Osteoblast (primary cell): Measurements from ENCODE around the gene ZSCAN4. TPM values are rescaled to one million over a fixed set of nuclear protein-coding genes. Genes with fewer than 3 reads are reported as not detected.

Experiments used
- DNase-seq: peaks from one replicate; pipeline ENCODE4 v3.0.0; 2011; ENCODE audit warnings: low spot score, mixed read lengths; ENCODE audit not compliant: insufficient read length; ENCODE audit errors: missing footprints
- H2AFZ ChIP-seq: 2 replicates; pipeline ENCODE4 v1.6.0; 2011; ENCODE audit warnings: mild to moderate bottlenecking, low read length
- H3K27ac ChIP-seq: 2 replicates; pipeline ENCODE4 v1.5.1; 2011; ENCODE audit warnings: mild to moderate bottlenecking, low read depth, low read length, moderate library complexity
- H3K27me3 ChIP-seq: 2 replicates; pipeline ENCODE4 v1.6.0; 2012; ENCODE audit warnings: mild to moderate bottlenecking, control low read depth, inconsistent platforms, low read length, moderate library complexity; ENCODE audit not compliant: insufficient read depth
- H3K36me3 ChIP-seq: 2 replicates; pipeline ENCODE4 v1.5.1; 2011; ENCODE audit warnings: mild to moderate bottlenecking, low read length, control low read depth, moderate library complexity; ENCODE audit not compliant: insufficient read depth
- H3K4me1 ChIP-seq: 2 replicates; pipeline ENCODE4 v1.5.1; 2011; ENCODE audit warnings: mild to moderate bottlenecking, low read length, control low read depth, moderate library complexity; ENCODE audit not compliant: insufficient read depth
- H3K4me2 ChIP-seq: 2 replicates; pipeline ENCODE4 v1.6.0; 2011; ENCODE audit warnings: mild to moderate bottlenecking, low read length; ENCODE audit not compliant: insufficient read depth
- H3K4me3 ChIP-seq: fragments of 200-600 bp; sonication (generic); 3 replicates; pipeline ENCODE4 v1.5.1; 2012; ENCODE audit warnings: mild to moderate bottlenecking, low read length, inconsistent platforms; ENCODE audit not compliant: insufficient read depth
- H3K79me2 ChIP-seq: 2 replicates; pipeline ENCODE4 v1.6.0; 2012; ENCODE audit warnings: mild to moderate bottlenecking, low read length, control low read depth, inconsistent platforms; ENCODE audit not compliant: insufficient read depth
- H3K9me3 ChIP-seq: 2 replicates; pipeline ENCODE4 v1.5.1; 2011; ENCODE audit warnings: low read depth, low read length, control low read depth
- H4K20me1 ChIP-seq: 2 replicates; pipeline ENCODE4 v1.6.0; 2012; ENCODE audit warnings: mild to moderate bottlenecking, low read length, control low read depth; ENCODE audit not compliant: insufficient read depth
- total RNA-seq: library from RNA; depleted of rRNA; stranded (reverse); fragments of >200 nt; gene quantifications from 2 replicates; pipeline ENCODE4 v1.2.3, GENCODE V29; 2012
- TF ChIP-seq, protein P1 (sequence below): IDR thresholded peaks from 2 replicates; pipeline ENCODE4 v1.5.1; 2011; ENCODE audit warnings: mild to moderate bottlenecking, low read depth, low read length, moderate library complexity; ENCODE audit errors: extremely low read depth

Gene ZSCAN4
- total RNA-seq, 1 donor = 0.36 TPM

DNA sequence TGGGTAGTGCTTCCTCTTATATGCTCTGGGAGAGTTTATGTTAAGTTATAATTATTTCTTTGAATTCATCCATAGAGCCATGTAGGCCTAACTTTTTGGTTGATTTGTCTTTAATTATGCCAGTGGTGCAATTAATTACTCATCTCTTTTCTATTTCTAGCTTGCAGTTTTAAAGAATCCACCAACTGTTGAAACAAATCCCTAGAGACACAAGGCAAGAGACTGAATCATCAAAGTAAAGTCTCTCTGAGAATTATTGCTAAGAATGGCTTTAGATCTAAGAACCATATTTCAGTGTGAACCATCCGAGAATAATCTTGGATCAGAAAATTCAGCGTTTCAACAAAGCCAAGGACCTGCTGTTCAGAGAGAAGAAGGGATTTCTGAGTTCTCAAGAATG, 7.1 kb downstream of the ZSCAN4 start:
- H3K4me2 ChIP-seq = peak overlapping the region; percentile 0
- DNase-seq = peak; percentile 75
- no peak overlapping the region for H3K4me3 ChIP-seq
- no peak overlapping the region for H2AFZ ChIP-seq
- no peaks in the 10 kb centered on the region for H3K79me2 ChIP-seq
- H3K27me3 ChIP-seq = no peaks in the 10 kb centered on the region
- H3K27ac ChIP-seq = no peak overlapping the region
- TF ChIP-seq, protein P1, sequence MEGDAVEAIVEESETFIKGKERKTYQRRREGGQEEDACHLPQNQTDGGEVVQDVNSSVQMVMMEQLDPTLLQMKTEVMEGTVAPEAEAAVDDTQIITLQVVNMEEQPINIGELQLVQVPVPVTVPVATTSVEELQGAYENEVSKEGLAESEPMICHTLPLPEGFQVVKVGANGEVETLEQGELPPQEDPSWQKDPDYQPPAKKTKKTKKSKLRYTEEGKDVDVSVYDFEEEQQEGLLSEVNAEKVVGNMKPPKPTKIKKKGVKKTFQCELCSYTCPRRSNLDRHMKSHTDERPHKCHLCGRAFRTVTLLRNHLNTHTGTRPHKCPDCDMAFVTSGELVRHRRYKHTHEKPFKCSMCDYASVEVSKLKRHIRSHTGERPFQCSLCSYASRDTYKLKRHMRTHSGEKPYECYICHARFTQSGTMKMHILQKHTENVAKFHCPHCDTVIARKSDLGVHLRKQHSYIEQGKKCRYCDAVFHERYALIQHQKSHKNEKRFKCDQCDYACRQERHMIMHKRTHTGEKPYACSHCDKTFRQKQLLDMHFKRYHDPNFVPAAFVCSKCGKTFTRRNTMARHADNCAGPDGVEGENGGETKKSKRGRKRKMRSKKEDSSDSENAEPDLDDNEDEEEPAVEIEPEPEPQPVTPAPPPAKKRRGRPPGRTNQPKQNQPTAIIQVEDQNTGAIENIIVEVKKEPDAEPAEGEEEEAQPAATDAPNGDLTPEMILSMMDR = no peak
- peaks cover 7% of the 10 kb centered on the region for H3K4me1 ChIP-seq
- no peaks in the 10 kb centered on the region for H3K9me3 ChIP-seq
- no peaks in the 10 kb centered on the region for H4K20me1 ChIP-seq
- H3K36me3 ChIP-seq = no peaks in the 10 kb centered on the region

DNA sequence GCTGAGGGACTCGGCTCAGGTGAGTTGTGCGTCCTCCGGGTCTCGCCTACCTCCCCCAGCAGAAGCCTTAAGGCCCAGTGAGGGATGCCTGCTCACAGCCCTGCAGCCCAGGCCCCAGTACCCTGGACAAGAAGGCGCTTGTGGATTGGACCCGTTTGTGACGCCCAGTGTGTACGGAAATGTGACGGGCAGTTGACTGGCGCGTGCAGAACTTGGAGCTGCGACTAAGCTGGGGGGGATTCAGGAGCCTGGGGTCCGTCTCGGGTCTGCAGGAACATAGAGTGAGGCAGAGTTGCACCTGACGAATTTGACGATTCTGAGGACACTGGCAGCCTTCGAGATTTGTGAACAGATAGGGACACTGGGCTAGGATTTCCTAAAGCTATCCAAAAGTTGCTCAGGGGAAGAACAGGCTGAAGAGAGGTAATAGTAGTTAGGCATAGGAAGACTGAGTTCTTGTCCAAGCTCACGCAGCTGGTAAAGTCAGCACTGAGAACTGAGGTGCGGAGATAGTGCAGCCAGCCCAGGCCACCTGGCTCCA, 13.6 kb downstream of the ZSCAN4 start:
- peaks cover 5% of the 10 kb centered on the region for H3K4me1 ChIP-seq
- peak overlapping the region; percentile 95 for H2AFZ ChIP-seq
- H3K27me3 ChIP-seq = no peaks in the 10 kb centered on the region
- peaks cover 55% of the 10 kb centered on the region for H3K79me2 ChIP-seq
- peak overlapping the region; percentile 85 for H3K4me3 ChIP-seq
- peaks cover 22% of the 10 kb centered on the region for H3K36me3 ChIP-seq
- H4K20me1 ChIP-seq = no peaks in the 10 kb centered on the region
- H3K9me3 ChIP-seq = peaks cover 19% of the 10 kb centered on the region
- H3K4me2 ChIP-seq = peak overlapping the region; percentile 91
- TF ChIP-seq, protein P1 = no peak
- peak overlapping the region; percentile 40 for H3K27ac ChIP-seq
- peak; percentile 56 for DNase-seq

DNA sequence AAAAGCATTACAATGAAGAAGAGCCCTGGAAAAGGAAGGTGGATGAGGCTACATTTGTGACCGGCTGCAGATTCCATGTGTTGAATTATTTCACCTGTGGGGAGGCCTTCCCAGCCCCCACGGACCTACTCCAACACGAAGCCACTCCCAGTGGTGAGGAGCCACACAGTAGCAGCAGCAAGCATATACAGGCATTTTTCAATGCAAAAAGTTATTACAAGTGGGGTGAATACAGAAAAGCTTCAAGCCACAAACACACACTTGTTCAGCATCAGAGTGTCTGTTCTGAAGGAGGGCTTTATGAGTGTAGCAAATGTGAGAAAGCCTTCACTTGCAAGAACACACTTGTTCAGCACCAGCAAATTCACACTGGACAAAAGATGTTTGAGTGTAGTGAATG, 18.0 kb downstream of the ZSCAN4 start:
- Histone ChIP-seq H3K27me3 (no peaks in the 10 kb centered on the region), H3K4me1 (peaks cover 5% of the 10 kb centered on the region), H2AFZ (no peak overlapping the region), H4K20me1 (no peaks in the 10 kb centered on the region), H3K36me3 (peaks cover 30% of the 10 kb centered on the region), H3K4me3 (no peak overlapping the region), H3K9me3 (peaks cover 41% of the 10 kb centered on the region), H3K79me2 (peaks cover 77% of the 10 kb centered on the region), H3K27ac (no peak overlapping the region), H3K4me2 (no peak overlapping the region)
- TF ChIP-seq, protein P1 = no peak
- no peak for DNase-seq

DNA sequence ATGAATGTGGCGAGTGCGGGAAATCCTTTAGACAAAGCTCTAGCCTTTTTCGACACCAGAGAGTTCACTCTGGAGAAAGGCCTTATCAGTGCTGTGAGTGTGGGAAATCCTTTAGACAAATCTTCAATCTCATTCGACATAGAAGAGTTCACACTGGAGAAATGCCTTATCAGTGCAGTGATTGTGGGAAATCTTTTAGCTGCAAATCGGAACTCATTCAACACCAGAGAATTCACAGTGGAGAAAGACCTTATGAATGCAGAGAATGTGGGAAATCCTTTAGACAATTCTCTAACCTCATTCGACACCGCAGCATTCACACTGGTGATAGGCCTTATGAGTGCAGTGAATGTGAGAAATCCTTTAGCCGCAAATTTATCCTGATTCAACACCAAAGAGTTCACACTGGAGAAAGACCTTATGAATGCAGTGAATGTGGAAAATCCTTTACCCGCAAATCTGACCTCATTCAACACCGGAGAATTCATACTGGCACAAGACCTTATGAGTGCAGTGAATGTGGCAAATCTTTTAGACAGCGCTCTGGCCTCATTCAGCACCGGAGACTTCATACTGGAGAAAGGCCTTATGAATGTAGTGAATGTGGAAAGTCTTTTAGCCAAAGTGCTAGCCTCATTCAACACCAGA, 18.8 kb downstream of the ZSCAN4 start:
- H3K36me3 ChIP-seq = peaks cover 30% of the 10 kb centered on the region
- peaks cover 70% of the 10 kb centered on the region for H3K79me2 ChIP-seq
- no peaks in the 10 kb centered on the region for H3K27me3 ChIP-seq
- peaks cover 41% of the 10 kb centered on the region for H3K9me3 ChIP-seq
- no peak overlapping the region for H2AFZ ChIP-seq
- no peak overlapping the region for H3K27ac ChIP-seq
- H3K4me2 ChIP-seq = no peak overlapping the region
- TF ChIP-seq, protein P1 = no peak
- H4K20me1 ChIP-seq = no peaks in the 10 kb centered on the region
- no peak overlapping the region for H3K4me3 ChIP-seq
- H3K4me1 ChIP-seq = peaks cover 4% of the 10 kb centered on the region
- DNase-seq = no peak
